ENCODE measurements around the gene MT4. TPM values are rescaled to one million over a fixed set of nuclear protein-coding genes. Genes with fewer than 3 reads are reported as not detected.

Gene MT4
- polyA plus RNA-seq, 1 donor: not detected

GRCh38 chr16:56538331-56538730 is 26.5 kb upstream of the MT4 start:
- WGBS (ENCODE audit: insufficient coverage, low lambda C conversion rate): no CpG with 5 or more reads among the region's 7 CpGs
- Histone ChIP-seq H3K4me3 (ENCODE audit: low read length) (no peak overlapping the region), H3K27me3 (ENCODE audit: control insufficient read depth, insufficient read depth, low read length) (peaks cover 12% of the 10 kb centered on the region), H3K4me1 (ENCODE audit: control insufficient read depth, insufficient read depth, low read length) (no peaks in the 10 kb centered on the region), H3K36me3 (ENCODE audit: control insufficient read depth, insufficient read depth, low read length) (no peaks in the 10 kb centered on the region), H3K9me3 (ENCODE audit: control insufficient read depth, low read depth, low read length) (peaks cover 9% of the 10 kb centered on the region), H3K27ac (ENCODE audit: low read length) (no peak overlapping the region)
- DNase-seq: no peak

- Histone ChIP-seq H3K27ac (ENCODE audit: low read length) (peak overlapping the region; percentile 22), H3K36me3 (ENCODE audit: control insufficient read depth, insufficient read depth, low read length) (no peaks in the 10 kb centered on the region), H3K27me3 (ENCODE audit: control insufficient read depth, insufficient read depth, low read length) (peaks cover 10% of the 10 kb centered on the region), H3K4me3 (ENCODE audit: low read length) (no peak overlapping the region), H3K4me1 (ENCODE audit: control insufficient read depth, insufficient read depth, low read length) (no peaks in the 10 kb centered on the region), H3K9me3 (ENCODE audit: control insufficient read depth, low read depth, low read length) (peaks cover 9% of the 10 kb centered on the region)
- no CpG with 5 or more reads among the region's 4 CpGs for WGBS (ENCODE audit: insufficient coverage, low lambda C conversion rate)
- no peak for DNase-seq
Observed at GRCh38 chr16:56539656-56540055, 25.2 kb upstream of the MT4 start.

- Histone ChIP-seq H3K36me3 (ENCODE audit: control insufficient read depth, insufficient read depth, low read length) (no peaks in the 10 kb centered on the region), H3K9me3 (ENCODE audit: control insufficient read depth, low read depth, low read length) (peaks cover 9% of the 10 kb centered on the region), H3K27me3 (ENCODE audit: control insufficient read depth, insufficient read depth, low read length) (peaks cover 2% of the 10 kb centered on the region), H3K27ac (ENCODE audit: low read length) (no peak overlapping the region), H3K4me1 (ENCODE audit: control insufficient read depth, insufficient read depth, low read length) (no peaks in the 10 kb centered on the region), H3K4me3 (ENCODE audit: low read length) (no peak overlapping the region)
- no peak for DNase-seq
- no CpG with 5 or more reads among the region's 2 CpGs for WGBS (ENCODE audit: insufficient coverage, low lambda C conversion rate)
Observed at GRCh38 chr16:56542039-56542438, 22.8 kb upstream of the MT4 start.

GRCh38 chr16:56547120-56547948 is 17.5 kb upstream of the MT4 start:
- Histone ChIP-seq H3K27me3 (ENCODE audit: control insufficient read depth, insufficient read depth, low read length) (peaks cover 5% of the 10 kb centered on the region), H3K4me3 (ENCODE audit: low read length) (no peak overlapping the region), H3K4me1 (ENCODE audit: control insufficient read depth, insufficient read depth, low read length) (no peaks in the 10 kb centered on the region), H3K27ac (ENCODE audit: low read length) (no peak overlapping the region), H3K36me3 (ENCODE audit: control insufficient read depth, insufficient read depth, low read length) (no peaks in the 10 kb centered on the region), H3K9me3 (ENCODE audit: control insufficient read depth, low read depth, low read length) (no peaks in the 10 kb centered on the region)
- 0% methylated on average over 1 of the region's 12 CpGs for WGBS (ENCODE audit: insufficient coverage, low lambda C conversion rate)
- no peak for DNase-seq

- Histone ChIP-seq H3K27me3 (ENCODE audit: control insufficient read depth, insufficient read depth, low read length) (peaks cover 3% of the 10 kb centered on the region), H3K4me3 (ENCODE audit: low read length) (no peak overlapping the region), H3K36me3 (ENCODE audit: control insufficient read depth, insufficient read depth, low read length) (no peaks in the 10 kb centered on the region), H3K9me3 (ENCODE audit: control insufficient read depth, low read depth, low read length) (no peaks in the 10 kb centered on the region), H3K27ac (ENCODE audit: low read length) (no peak overlapping the region), H3K4me1 (ENCODE audit: control insufficient read depth, insufficient read depth, low read length) (no peaks in the 10 kb centered on the region)
- DNase-seq: no peak
- WGBS (ENCODE audit: insufficient coverage, low lambda C conversion rate): 100% methylated on average over 1 of the region's 4 CpGs
Observed at GRCh38 chr16:56547949-56548567, 16.8 kb upstream of the MT4 start.

- H3K4me3 ChIP-seq (ENCODE audit: low read length): no peak overlapping the region
Observed at GRCh38 chr16:56549161-56549560, 15.7 kb upstream of the MT4 start.

GRCh38 chr16:56549744-56550385 is 15.0 kb upstream of the MT4 start:
- Histone ChIP-seq H3K27me3 (ENCODE audit: control insufficient read depth, insufficient read depth, low read length) (peaks cover 8% of the 10 kb centered on the region), H3K4me1 (ENCODE audit: control insufficient read depth, insufficient read depth, low read length) (no peaks in the 10 kb centered on the region), H3K27ac (ENCODE audit: low read length) (no peak overlapping the region), H3K9me3 (ENCODE audit: control insufficient read depth, low read depth, low read length) (no peaks in the 10 kb centered on the region), H3K36me3 (ENCODE audit: control insufficient read depth, insufficient read depth, low read length) (no peaks in the 10 kb centered on the region), H3K4me3 (ENCODE audit: low read length) (no peak overlapping the region)
- 100% methylated on average over 1 of the region's 5 CpGs for WGBS (ENCODE audit: insufficient coverage, low lambda C conversion rate)
- DNase-seq: no peak

More at GRCh38 chr16:56549161-56549560, 15.7 kb upstream of the MT4 start:
- DNase-seq: no peak
- no peaks in the 10 kb centered on the region for H3K4me1 ChIP-seq (ENCODE audit: control insufficient read depth, insufficient read depth, low read length)
- H3K27me3 ChIP-seq (ENCODE audit: control insufficient read depth, insufficient read depth, low read length): peaks cover 3% of the 10 kb centered on the region
- H3K9me3 ChIP-seq (ENCODE audit: control insufficient read depth, low read depth, low read length): no peaks in the 10 kb centered on the region
- H3K27ac ChIP-seq (ENCODE audit: low read length): no peak overlapping the region
- H3K36me3 ChIP-seq (ENCODE audit: control insufficient read depth, insufficient read depth, low read length): no peaks in the 10 kb centered on the region

GRCh38 chr16:56551796-56552738 is 12.8 kb upstream of the MT4 start:
- Histone ChIP-seq H3K36me3 (ENCODE audit: control insufficient read depth, insufficient read depth, low read length) (no peaks in the 10 kb centered on the region), H3K9me3 (ENCODE audit: control insufficient read depth, low read depth, low read length) (no peaks in the 10 kb centered on the region), H3K27ac (ENCODE audit: low read length) (no peak overlapping the region), H3K27me3 (ENCODE audit: control insufficient read depth, insufficient read depth, low read length) (peaks cover 12% of the 10 kb centered on the region), H3K4me3 (ENCODE audit: low read length) (no peak overlapping the region), H3K4me1 (ENCODE audit: control insufficient read depth, insufficient read depth, low read length) (no peaks in the 10 kb centered on the region)
- 100% methylated on average over 1 of the region's 11 CpGs for WGBS (ENCODE audit: insufficient coverage, low lambda C conversion rate)
- DNase-seq: peak in 1 of 2 donors; percentile 33

- no peak overlapping the region for H3K27ac ChIP-seq (ENCODE audit: low read length)
- H3K9me3 ChIP-seq (ENCODE audit: control insufficient read depth, low read depth, low read length): no peaks in the 10 kb centered on the region
- no peaks in the 10 kb centered on the region for H3K36me3 ChIP-seq (ENCODE audit: control insufficient read depth, insufficient read depth, low read length)
- no peak overlapping the region for H3K4me3 ChIP-seq (ENCODE audit: low read length)
- peaks cover 9% of the 10 kb centered on the region for H3K27me3 ChIP-seq (ENCODE audit: control insufficient read depth, insufficient read depth, low read length)
- no CpG with 5 or more reads among the region's 10 CpGs for WGBS (ENCODE audit: insufficient coverage, low lambda C conversion rate)
- no peaks in the 10 kb centered on the region for H3K4me1 ChIP-seq (ENCODE audit: control insufficient read depth, insufficient read depth, low read length)
- DNase-seq: no peak
Observed at GRCh38 chr16:56554441-56554840, 10.4 kb upstream of the MT4 start.
